Measurements from ENCODE around the gene HINFP. TPM values are rescaled to one million over a fixed set of nuclear protein-coding genes. Genes with fewer than 3 reads are reported as not detected.

Gene HINFP
- total RNA-seq, 1 experiment from 2014 or later = 6.7 TPM

Other genes with a start within 250 kb of the HINFP start
- gene CXCR5, start 237.7 kb upstream of the HINFP start, total RNA-seq (2014; rRNA removed; shearing (Covaris generic)) = not detected in 2 replicates
- 4.0 and 6.8 TPM in 2 replicates for gene BCL9L, start 195.7 kb upstream of the HINFP start, total RNA-seq (2014; rRNA removed; shearing (Covaris generic))
- not detected in 2 replicates for gene UPK2, start 165.3 kb upstream of the HINFP start, total RNA-seq (2014; rRNA removed; shearing (Covaris generic))
- not detected in 2 replicates for gene FOXR1, start 149.8 kb upstream of the HINFP start, total RNA-seq (2014; rRNA removed; shearing (Covaris generic))
- gene CENATAC, start 123.4 kb upstream of the HINFP start, total RNA-seq (2014; rRNA removed; shearing (Covaris generic)) = 13.5 and 17.0 TPM in 2 replicates
- gene RPS25, start 103.2 kb upstream of the HINFP start, total RNA-seq (2014; rRNA removed; shearing (Covaris generic)) = 718 and 750 TPM in 2 replicates
- gene TRAPPC4, start 102.8 kb upstream of the HINFP start, total RNA-seq (2014; rRNA removed; shearing (Covaris generic)) = 44.6 and 75.6 TPM in 2 replicates
- 3.1 and 6.0 TPM in 2 replicates for gene SLC37A4, start 90.7 kb upstream of the HINFP start, total RNA-seq (2014; rRNA removed; shearing (Covaris generic))
- 124 and 128 TPM in 2 replicates for gene HYOU1, start 64.4 kb upstream of the HINFP start, total RNA-seq (2014; rRNA removed; shearing (Covaris generic))
- 5.6 and 11.2 TPM in 2 replicates for gene VPS11, start 53.8 kb upstream of the HINFP start, total RNA-seq (2014; rRNA removed; shearing (Covaris generic))
- 2.1 and 6.4 TPM in 2 replicates for gene HMBS, start 36.7 kb upstream of the HINFP start, total RNA-seq (2014; rRNA removed; shearing (Covaris generic))
- gene DPAGT1, start 19.7 kb upstream of the HINFP start, total RNA-seq (2014; rRNA removed; shearing (Covaris generic)) = 9.7 and 17.0 TPM in 2 replicates
- 5.1 and 5.4 TPM in 2 replicates for gene C2CD2L, start 14.2 kb upstream of the HINFP start, total RNA-seq (2014; rRNA removed; shearing (Covaris generic))
- 0.05 TPM in 1 of 2 replicates, not detected in the other for gene ABCG4, start 27.5 kb downstream of the HINFP start, total RNA-seq (2014; rRNA removed; shearing (Covaris generic))
- gene NLRX1, start 47.1 kb downstream of the HINFP start, total RNA-seq (2014; rRNA removed; shearing (Covaris generic)) = 3.1 and 5.5 TPM in 2 replicates
- gene NHERF4, start 63.9 kb downstream of the HINFP start, total RNA-seq (2014; rRNA removed; shearing (Covaris generic)) = not detected in 2 replicates
- 5.0 and 9.1 TPM in 2 replicates for gene CBL, start 84.8 kb downstream of the HINFP start, total RNA-seq (2014; rRNA removed; shearing (Covaris generic))
- gene MCAM, start 195.6 kb downstream of the HINFP start, total RNA-seq (2014; rRNA removed; shearing (Covaris generic)) = 272 and 358 TPM in 2 replicates
- 2.2 and 3.4 TPM in 2 replicates for gene RNF26, start 212.9 kb downstream of the HINFP start, total RNA-seq (2014; rRNA removed; shearing (Covaris generic))
- 0.11 TPM in 1 of 2 replicates, not detected in the other for gene C1QTNF5, start 219.3 kb downstream of the HINFP start, total RNA-seq (2014; rRNA removed; shearing (Covaris generic))
- not detected in 2 replicates for gene MFRP, start 225.1 kb downstream of the HINFP start, total RNA-seq (2014; rRNA removed; shearing (Covaris generic))